ENCODE measurements around the gene MAP3K13. TPM values are rescaled to one million over a fixed set of nuclear protein-coding genes. Genes with fewer than 3 reads are reported as not detected.

The MAP3K13 gene
- total RNA-seq, 1 donor from 2014 or later: 26.9 TPM

GRCh38 chr3:185521349-185522138, 158.6 kb downstream of the MAP3K13 start:
- no peak for DNase-seq (ENCODE audit: extremely low spot score, unreplicated experiment)
- Mint-ChIP-seq H3K27ac (ENCODE audit: unreplicated experiment) (no peak overlapping the region), H3K27me3 (ENCODE audit: unreplicated experiment) (peaks cover 38% of the 10 kb centered on the region), H3K4me1 (ENCODE audit: unreplicated experiment) (no peaks in the 10 kb centered on the region), H3K4me3 (ENCODE audit: unreplicated experiment) (no peak overlapping the region), H3K9me3 (ENCODE audit: unreplicated experiment) (no peaks in the 10 kb centered on the region), H3K36me3 (ENCODE audit: unreplicated experiment) (no peaks in the 10 kb centered on the region)
- TF ChIP-seq, protein P1, sequence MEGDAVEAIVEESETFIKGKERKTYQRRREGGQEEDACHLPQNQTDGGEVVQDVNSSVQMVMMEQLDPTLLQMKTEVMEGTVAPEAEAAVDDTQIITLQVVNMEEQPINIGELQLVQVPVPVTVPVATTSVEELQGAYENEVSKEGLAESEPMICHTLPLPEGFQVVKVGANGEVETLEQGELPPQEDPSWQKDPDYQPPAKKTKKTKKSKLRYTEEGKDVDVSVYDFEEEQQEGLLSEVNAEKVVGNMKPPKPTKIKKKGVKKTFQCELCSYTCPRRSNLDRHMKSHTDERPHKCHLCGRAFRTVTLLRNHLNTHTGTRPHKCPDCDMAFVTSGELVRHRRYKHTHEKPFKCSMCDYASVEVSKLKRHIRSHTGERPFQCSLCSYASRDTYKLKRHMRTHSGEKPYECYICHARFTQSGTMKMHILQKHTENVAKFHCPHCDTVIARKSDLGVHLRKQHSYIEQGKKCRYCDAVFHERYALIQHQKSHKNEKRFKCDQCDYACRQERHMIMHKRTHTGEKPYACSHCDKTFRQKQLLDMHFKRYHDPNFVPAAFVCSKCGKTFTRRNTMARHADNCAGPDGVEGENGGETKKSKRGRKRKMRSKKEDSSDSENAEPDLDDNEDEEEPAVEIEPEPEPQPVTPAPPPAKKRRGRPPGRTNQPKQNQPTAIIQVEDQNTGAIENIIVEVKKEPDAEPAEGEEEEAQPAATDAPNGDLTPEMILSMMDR (IDR thresholded peaks at IDR 0.05): no peak

DNA sequence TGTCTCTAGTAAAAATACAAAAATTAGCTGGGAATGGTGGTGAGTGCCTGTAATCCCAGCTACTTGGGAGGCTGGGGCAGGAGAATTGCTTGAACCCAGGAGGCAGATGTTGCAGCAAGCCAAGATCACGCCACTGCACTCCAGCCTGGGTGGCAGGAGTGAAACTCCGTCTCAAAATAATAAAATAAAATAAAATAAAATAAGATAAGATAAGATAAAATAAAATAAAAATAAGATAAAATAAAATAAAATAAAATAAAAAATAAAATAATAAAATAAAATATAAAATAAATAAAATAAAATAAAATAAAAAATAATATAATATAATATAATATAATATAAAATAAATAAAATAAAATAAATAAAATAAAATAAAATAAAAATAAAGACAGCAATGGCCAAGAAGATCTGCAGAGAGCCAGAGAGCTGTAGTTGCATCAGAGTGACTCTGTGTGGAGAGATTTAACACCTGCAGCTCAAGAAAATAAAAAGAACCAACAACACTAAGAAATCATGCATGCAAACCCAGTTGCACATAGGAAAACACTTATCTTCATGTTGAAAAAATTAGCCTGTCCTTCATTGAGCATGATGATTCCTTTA, 163.5 kb downstream of the MAP3K13 start:
- peaks cover 22% of the 10 kb centered on the region for H3K27me3 Mint-ChIP-seq (ENCODE audit: unreplicated experiment)
- TF ChIP-seq, protein P1 (IDR thresholded peaks at IDR 0.05): no peak
- H3K27ac Mint-ChIP-seq (ENCODE audit: unreplicated experiment): no peak overlapping the region
- no peaks in the 10 kb centered on the region for H3K9me3 Mint-ChIP-seq (ENCODE audit: unreplicated experiment)
- H3K4me1 Mint-ChIP-seq (ENCODE audit: unreplicated experiment): no peaks in the 10 kb centered on the region
- no peak for DNase-seq (ENCODE audit: extremely low spot score, unreplicated experiment)
- no peak overlapping the region for H3K4me3 Mint-ChIP-seq (ENCODE audit: unreplicated experiment)
- H3K36me3 Mint-ChIP-seq (ENCODE audit: unreplicated experiment): no peaks in the 10 kb centered on the region

DNA sequence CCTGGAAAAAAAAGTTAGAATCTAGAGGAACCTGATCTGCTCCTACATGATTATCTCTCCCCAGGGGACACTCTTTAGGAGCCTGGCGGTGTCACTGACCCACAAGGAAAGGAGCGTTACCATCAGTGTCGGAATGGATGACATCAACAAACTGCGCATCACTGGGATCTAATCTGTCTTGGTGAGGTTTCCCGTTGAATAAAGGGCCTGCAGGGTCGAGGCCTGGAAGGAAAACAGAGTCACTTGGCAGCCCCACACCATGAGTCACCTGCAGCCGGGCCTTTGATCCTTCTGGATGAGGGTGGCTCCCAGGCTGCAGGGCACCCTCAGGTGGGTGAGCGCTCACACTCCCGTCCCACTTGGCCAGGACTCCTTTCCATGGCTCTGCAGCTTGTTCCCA, 164.4 kb downstream of the MAP3K13 start:
- no peaks in the 10 kb centered on the region for H3K4me1 Mint-ChIP-seq (ENCODE audit: unreplicated experiment)
- H3K9me3 Mint-ChIP-seq (ENCODE audit: unreplicated experiment): no peaks in the 10 kb centered on the region
- H3K36me3 Mint-ChIP-seq (ENCODE audit: unreplicated experiment): no peaks in the 10 kb centered on the region
- TF ChIP-seq, protein P1 (IDR thresholded peaks at IDR 0.05): no peak
- DNase-seq (ENCODE audit: extremely low spot score, unreplicated experiment): no peak
- H3K27me3 Mint-ChIP-seq (ENCODE audit: unreplicated experiment): peaks cover 14% of the 10 kb centered on the region
- no peak overlapping the region for H3K27ac Mint-ChIP-seq (ENCODE audit: unreplicated experiment)
- no peak overlapping the region for H3K4me3 Mint-ChIP-seq (ENCODE audit: unreplicated experiment)

DNA sequence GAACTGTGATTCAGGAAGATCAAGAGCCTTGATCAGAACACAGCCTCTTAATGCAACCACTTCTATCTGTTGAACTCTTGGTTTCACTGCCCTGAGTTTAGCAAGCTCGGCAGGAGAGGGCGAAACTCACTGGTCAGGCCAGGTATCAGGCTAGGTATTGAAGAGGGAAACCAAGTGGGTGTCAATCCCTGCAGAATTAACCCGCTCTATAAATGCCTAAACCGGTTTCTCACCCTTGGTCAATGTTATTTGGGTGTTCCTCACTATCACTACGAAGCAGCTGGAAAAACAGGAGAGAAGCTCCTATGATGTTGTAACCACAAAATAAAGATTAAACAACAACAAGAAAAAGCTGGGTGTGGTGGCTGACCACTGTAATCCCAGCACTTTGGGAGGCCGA, 165.6 kb downstream of the MAP3K13 start:
- TF ChIP-seq, protein P1 (IDR thresholded peaks at IDR 0.05): no peak
- no peaks in the 10 kb centered on the region for H3K9me3 Mint-ChIP-seq (ENCODE audit: unreplicated experiment)
- H3K36me3 Mint-ChIP-seq (ENCODE audit: unreplicated experiment): no peaks in the 10 kb centered on the region
- no peak overlapping the region for H3K27ac Mint-ChIP-seq (ENCODE audit: unreplicated experiment)
- peaks cover 12% of the 10 kb centered on the region for H3K27me3 Mint-ChIP-seq (ENCODE audit: unreplicated experiment)
- DNase-seq (ENCODE audit: extremely low spot score, unreplicated experiment): no peak
- H3K4me3 Mint-ChIP-seq (ENCODE audit: unreplicated experiment): no peak overlapping the region
- H3K4me1 Mint-ChIP-seq (ENCODE audit: unreplicated experiment): no peaks in the 10 kb centered on the region

DNA sequence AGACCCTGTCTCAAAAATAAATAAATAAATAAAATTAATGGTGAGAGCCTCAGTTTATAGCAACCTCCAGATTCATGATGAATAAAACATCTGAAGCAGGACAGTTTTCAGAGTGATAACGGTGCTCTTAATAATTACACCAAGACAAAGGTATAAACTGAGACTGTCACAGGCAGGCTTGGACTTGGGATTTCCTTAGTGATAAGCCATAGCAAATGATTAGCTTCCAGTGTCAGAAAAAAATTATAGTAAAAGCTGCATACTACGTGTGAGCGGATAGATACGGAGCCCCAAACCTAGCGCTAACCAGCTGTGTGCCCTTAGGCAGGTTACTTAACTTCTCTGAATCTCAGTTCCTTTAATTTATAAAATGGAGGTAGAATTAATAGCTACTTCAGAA, 167.9 kb downstream of the MAP3K13 start:
- H3K4me1 Mint-ChIP-seq (ENCODE audit: unreplicated experiment): no peaks in the 10 kb centered on the region
- TF ChIP-seq, protein P1 (IDR thresholded peaks at IDR 0.05): no peak
- H3K27ac Mint-ChIP-seq (ENCODE audit: unreplicated experiment): no peak overlapping the region
- no peaks in the 10 kb centered on the region for H3K9me3 Mint-ChIP-seq (ENCODE audit: unreplicated experiment)
- no peak for DNase-seq (ENCODE audit: extremely low spot score, unreplicated experiment)
- no peak overlapping the region for H3K4me3 Mint-ChIP-seq (ENCODE audit: unreplicated experiment)
- no peaks in the 10 kb centered on the region for H3K36me3 Mint-ChIP-seq (ENCODE audit: unreplicated experiment)
- peaks cover 6% of the 10 kb centered on the region for H3K27me3 Mint-ChIP-seq (ENCODE audit: unreplicated experiment)
